ENCODE measurements around the gene XYLB.

DNA sequence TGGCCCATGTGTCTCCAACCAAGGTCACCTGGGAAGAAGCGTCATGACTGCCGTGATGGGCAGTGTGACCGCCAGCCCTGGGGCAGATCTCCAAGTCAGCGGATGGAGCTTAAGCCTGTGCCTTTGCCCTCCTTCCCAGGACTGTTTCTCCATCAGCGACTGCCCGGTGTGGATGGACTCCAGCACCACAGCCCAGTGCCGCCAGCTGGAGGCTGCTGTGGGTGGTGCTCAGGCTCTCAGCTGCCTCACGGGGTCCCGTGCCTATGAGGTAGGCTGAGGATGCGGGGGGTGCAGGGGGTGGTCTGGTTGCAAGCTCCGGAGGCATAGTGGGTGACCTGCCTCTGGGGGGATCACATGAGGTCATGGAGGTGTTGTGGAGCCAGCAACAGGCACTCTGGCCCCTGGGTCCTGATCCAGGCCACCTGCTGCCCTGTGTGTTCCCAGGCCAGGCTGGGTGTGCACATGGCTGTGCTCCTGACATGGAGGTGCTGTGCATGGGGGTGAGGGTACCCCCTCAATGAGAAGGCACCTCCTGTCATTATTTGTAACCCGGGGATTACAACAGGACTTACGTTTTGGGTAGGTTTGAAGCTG, 19.0 kb downstream of the XYLB start:
- TF ChIP-seq, protein P1, sequence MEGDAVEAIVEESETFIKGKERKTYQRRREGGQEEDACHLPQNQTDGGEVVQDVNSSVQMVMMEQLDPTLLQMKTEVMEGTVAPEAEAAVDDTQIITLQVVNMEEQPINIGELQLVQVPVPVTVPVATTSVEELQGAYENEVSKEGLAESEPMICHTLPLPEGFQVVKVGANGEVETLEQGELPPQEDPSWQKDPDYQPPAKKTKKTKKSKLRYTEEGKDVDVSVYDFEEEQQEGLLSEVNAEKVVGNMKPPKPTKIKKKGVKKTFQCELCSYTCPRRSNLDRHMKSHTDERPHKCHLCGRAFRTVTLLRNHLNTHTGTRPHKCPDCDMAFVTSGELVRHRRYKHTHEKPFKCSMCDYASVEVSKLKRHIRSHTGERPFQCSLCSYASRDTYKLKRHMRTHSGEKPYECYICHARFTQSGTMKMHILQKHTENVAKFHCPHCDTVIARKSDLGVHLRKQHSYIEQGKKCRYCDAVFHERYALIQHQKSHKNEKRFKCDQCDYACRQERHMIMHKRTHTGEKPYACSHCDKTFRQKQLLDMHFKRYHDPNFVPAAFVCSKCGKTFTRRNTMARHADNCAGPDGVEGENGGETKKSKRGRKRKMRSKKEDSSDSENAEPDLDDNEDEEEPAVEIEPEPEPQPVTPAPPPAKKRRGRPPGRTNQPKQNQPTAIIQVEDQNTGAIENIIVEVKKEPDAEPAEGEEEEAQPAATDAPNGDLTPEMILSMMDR (IDR thresholded peaks at IDR 0.05; ENCODE audit: low read depth, low read length, poor library complexity, severe bottlenecking), result no peak
- no peak for TF ChIP-seq EZH2phosphoT487 (IDR thresholded peaks at IDR 0.05; ENCODE audit: borderline replicate concordance, low read length)

Data from DOHH2 (cell line).